ENCODE measurements around the gene INSL6. TPM values are rescaled to one million over a fixed set of nuclear protein-coding genes. Genes with fewer than 3 reads are reported as not detected.

Gene INSL6, protein sequence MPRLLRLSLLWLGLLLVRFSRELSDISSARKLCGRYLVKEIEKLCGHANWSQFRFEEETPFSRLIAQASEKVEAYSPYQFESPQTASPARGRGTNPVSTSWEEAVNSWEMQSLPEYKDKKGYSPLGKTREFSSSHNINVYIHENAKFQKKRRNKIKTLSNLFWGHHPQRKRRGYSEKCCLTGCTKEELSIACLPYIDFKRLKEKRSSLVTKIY
- not detected for polyA plus RNA-seq (2013, experiment 1 of 2)
- not detected for polyA plus RNA-seq (2013, experiment 2 of 2)

DNA sequence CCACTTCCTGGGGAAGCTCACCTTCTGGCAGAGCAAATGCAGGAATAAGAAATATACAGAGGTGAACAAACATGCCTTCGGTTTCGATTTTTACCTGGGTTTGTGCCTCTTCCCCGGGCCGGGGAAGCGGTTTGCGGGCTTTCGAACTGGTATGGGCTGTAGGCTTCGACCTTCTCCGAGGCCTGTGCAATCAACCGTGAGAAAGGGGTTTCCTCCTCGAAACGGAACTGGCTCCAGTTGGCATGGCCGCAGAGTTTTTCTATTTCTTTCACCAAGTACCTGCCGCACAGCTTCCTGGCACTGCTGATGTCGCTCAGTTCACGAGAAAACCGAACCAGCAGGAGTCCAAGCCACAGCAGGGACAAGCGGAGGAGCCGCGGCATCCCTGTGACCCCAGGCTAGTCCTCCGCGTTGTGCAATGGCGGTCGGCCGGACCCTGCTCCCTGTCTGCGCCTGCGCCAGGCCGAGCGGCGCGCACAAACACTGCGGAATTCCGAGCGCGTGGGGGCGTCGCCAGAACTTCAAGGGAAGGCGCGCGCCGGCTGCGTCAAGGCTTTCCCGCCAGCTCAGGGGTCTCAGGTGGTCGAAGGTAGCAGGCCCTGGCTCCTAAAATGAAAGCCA lies at the start of gene INSL6:
INSL6 (minus strand) TSS at position 420 of the 621 bp plus-strand sequence; CDS start at position 383, 37 bp downstream.
- Histone ChIP-seq H3K79me1 (ENCODE audit: low read length) (no peaks in the 10 kb centered on the region), H3K4me2 (ENCODE audit: low read length) (no peak within 1 kb of the TSS), H3K4ac (ENCODE audit: low read depth, low read length) (no peak within 1 kb of the TSS), H3K23ac (ENCODE audit: low read length) (no peak within 1 kb of the TSS), H4K8ac (ENCODE audit: low read depth, low read length) (no peak within 1 kb of the TSS), H2BK120ac (ENCODE audit: low read depth, low read length) (no peak within 1 kb of the TSS), H3K4me1 (ENCODE audit: control insufficient read depth, low read depth, low read length) (no peaks in the 10 kb centered on the region), H3K27ac (ENCODE audit: low read depth, low read length) (no peak within 1 kb of the TSS), H3K36me3 (ENCODE audit: control insufficient read depth, insufficient read depth, low read length) (no peaks in the 10 kb centered on the region), H3K4me3 (ENCODE audit: low read length) (no peak within 1 kb of the TSS), H2AK5ac (ENCODE audit: low read length) (no peak within 1 kb of the TSS), H3K9ac (ENCODE audit: low read length) (no peak within 1 kb of the TSS), H2BK15ac (replicated peaks; ENCODE audit: low read depth) (no peak within 1 kb of the TSS), H2BK5ac (ENCODE audit: low read length) (no peak within 1 kb of the TSS), H3K79me2 (ENCODE audit: control insufficient read depth, insufficient read depth, low read length) (no peaks in the 10 kb centered on the region), H3K27me3 (ENCODE audit: insufficient read depth, low read length, poor library complexity) (no peaks in the 10 kb centered on the region), H3K18ac (ENCODE audit: low read length) (no peak within 1 kb of the TSS), H4K5ac (ENCODE audit: low read length) (no peak within 1 kb of the TSS), H3K56ac (ENCODE audit: low read length) (no peak within 1 kb of the TSS)
- DNase-seq: no peak
- WGBS (ENCODE audit: extremely low coverage, insufficient coverage, low lambda C conversion rate): no CpG with 5 or more reads among the region's 44 CpGs

DNA sequence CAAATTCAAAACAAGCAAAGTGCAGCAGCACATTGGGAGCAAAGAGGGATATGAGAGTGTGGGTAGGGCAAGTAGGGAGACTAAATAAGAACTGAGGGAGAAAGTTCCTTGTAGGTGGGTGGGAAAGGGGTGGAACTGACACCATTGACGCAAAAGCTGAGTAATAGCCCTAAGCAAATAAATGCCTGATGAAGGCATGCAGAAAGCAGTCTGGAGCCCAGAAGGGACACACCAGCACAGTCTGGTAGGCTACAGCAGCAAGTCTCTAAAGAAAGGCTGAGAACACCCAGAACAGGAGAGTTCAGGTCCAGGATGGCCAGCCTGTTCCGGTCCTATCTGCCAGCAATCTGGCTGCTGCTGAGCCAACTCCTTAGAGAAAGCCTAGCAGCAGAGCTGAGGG lies 45.8 kb upstream of the INSL6 start, which contains the start of gene INSL4:
INSL4 (plus strand) TSS at position 208 of the 400 bp plus-strand sequence; CDS start at position 313, 105 bp downstream.
- no peak within 1 kb of the TSS for H3K56ac ChIP-seq (ENCODE audit: low read length)
- no peak within 1 kb of the TSS for H3K4me3 ChIP-seq (ENCODE audit: low read length)
- H2BK15ac ChIP-seq (replicated peaks; ENCODE audit: low read depth): no peak within 1 kb of the TSS
- H3K4me2 ChIP-seq (ENCODE audit: low read length): no peak within 1 kb of the TSS
- no peak for DNase-seq
- H3K18ac ChIP-seq (ENCODE audit: low read length): no peak within 1 kb of the TSS
- H2AK5ac ChIP-seq (ENCODE audit: low read length): no peak within 1 kb of the TSS
- WGBS (ENCODE audit: extremely low coverage, insufficient coverage, low lambda C conversion rate): no CpG with 5 or more reads among the region's 2 CpGs
- H3K79me2 ChIP-seq (ENCODE audit: control insufficient read depth, insufficient read depth, low read length): no peaks in the 10 kb centered on the region
- no peak within 1 kb of the TSS for H3K27ac ChIP-seq (ENCODE audit: low read depth, low read length)
- H3K4me1 ChIP-seq (ENCODE audit: control insufficient read depth, low read depth, low read length): no peaks in the 10 kb centered on the region
- H2BK120ac ChIP-seq (ENCODE audit: low read depth, low read length): no peak within 1 kb of the TSS
- H3K9ac ChIP-seq (ENCODE audit: low read length): no peak within 1 kb of the TSS
- no peaks in the 10 kb centered on the region for H3K36me3 ChIP-seq (ENCODE audit: control insufficient read depth, insufficient read depth, low read length)
- no peak within 1 kb of the TSS for H2BK5ac ChIP-seq (ENCODE audit: low read length)
- no peaks in the 10 kb centered on the region for H3K27me3 ChIP-seq (ENCODE audit: insufficient read depth, low read length, poor library complexity)
- H4K8ac ChIP-seq (ENCODE audit: low read depth, low read length): no peak within 1 kb of the TSS
- no peak within 1 kb of the TSS for H4K5ac ChIP-seq (ENCODE audit: low read length)
- H3K4ac ChIP-seq (ENCODE audit: low read depth, low read length): no peak within 1 kb of the TSS
- no peak within 1 kb of the TSS for H3K23ac ChIP-seq (ENCODE audit: low read length)
- no peaks in the 10 kb centered on the region for H3K79me1 ChIP-seq (ENCODE audit: low read length)

DNA sequence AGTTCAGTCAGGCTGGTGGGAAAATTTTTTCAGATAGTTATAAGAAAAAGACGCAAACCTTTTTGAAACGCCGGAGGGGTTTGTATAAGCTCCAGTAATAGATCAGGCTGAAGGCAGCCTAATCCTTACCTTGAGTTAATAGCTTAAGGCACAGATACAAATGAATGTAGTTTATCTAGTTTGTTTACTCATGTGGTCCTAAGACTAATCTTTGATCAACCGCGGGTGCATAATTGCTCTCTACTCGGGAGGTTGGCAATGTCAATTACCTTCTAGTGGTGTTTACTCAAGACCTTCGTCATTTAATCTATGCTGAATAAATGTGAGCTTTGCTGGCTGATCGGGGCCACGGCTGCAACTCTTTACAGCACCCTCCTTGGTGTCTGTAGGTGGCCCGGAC lies 45.1 kb upstream of the INSL6 start:
- no CpG with 5 or more reads among the region's 10 CpGs for WGBS (ENCODE audit: extremely low coverage, insufficient coverage, low lambda C conversion rate)
- Histone ChIP-seq H3K27ac (ENCODE audit: low read depth, low read length) (no peak overlapping the region), H3K18ac (ENCODE audit: low read length) (no peak overlapping the region), H3K4ac (ENCODE audit: low read depth, low read length) (no peak overlapping the region), H3K79me2 (ENCODE audit: control insufficient read depth, insufficient read depth, low read length) (no peaks in the 10 kb centered on the region), H2AK5ac (ENCODE audit: low read length) (no peak overlapping the region), H2BK5ac (ENCODE audit: low read length) (no peak overlapping the region), H2BK15ac (replicated peaks; ENCODE audit: low read depth) (no peak overlapping the region), H3K27me3 (ENCODE audit: insufficient read depth, low read length, poor library complexity) (no peaks in the 10 kb centered on the region), H3K36me3 (ENCODE audit: control insufficient read depth, insufficient read depth, low read length) (no peaks in the 10 kb centered on the region), H3K9ac (ENCODE audit: low read length) (no peak overlapping the region), H3K4me2 (ENCODE audit: low read length) (no peak overlapping the region), H4K5ac (ENCODE audit: low read length) (no peak overlapping the region), H3K4me3 (ENCODE audit: low read length) (no peak overlapping the region), H3K79me1 (ENCODE audit: low read length) (no peaks in the 10 kb centered on the region), H2BK120ac (ENCODE audit: low read depth, low read length) (no peak overlapping the region), H4K8ac (ENCODE audit: low read depth, low read length) (no peak overlapping the region), H3K4me1 (ENCODE audit: control insufficient read depth, low read depth, low read length) (no peaks in the 10 kb centered on the region), H3K23ac (ENCODE audit: low read length) (no peak overlapping the region), H3K56ac (ENCODE audit: low read length) (no peak overlapping the region)
- peak; percentile 1 for DNase-seq

DNA sequence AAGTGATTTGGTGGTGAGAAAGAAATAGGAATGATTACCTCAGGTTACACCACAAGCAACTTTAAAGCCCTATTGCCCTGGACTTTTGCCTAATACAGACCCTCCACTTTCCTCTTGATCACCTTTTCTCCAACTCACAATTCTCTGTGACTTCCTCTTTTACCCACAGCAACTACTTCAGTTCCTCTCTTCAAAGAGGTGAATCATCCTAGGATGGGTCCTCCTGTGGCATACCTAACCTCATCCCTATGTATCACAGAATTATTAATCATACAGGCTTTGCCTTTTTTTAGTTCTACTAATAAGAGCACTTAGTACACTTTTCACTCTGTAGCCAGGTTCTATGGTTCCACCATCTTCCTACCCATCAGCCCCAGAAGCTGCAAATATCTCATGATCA lies 19.6 kb upstream of the INSL6 start:
- H3K79me2 ChIP-seq (ENCODE audit: control insufficient read depth, insufficient read depth, low read length): no peaks in the 10 kb centered on the region
- H2AK5ac ChIP-seq (ENCODE audit: low read length): no peak overlapping the region
- no peaks in the 10 kb centered on the region for H3K4me1 ChIP-seq (ENCODE audit: control insufficient read depth, low read depth, low read length)
- no peaks in the 10 kb centered on the region for H3K79me1 ChIP-seq (ENCODE audit: low read length)
- no peak overlapping the region for H2BK5ac ChIP-seq (ENCODE audit: low read length)
- H4K5ac ChIP-seq (ENCODE audit: low read length): no peak overlapping the region
- no peaks in the 10 kb centered on the region for H3K36me3 ChIP-seq (ENCODE audit: control insufficient read depth, insufficient read depth, low read length)
- no peak overlapping the region for H4K8ac ChIP-seq (ENCODE audit: low read depth, low read length)
- H3K56ac ChIP-seq (ENCODE audit: low read length): no peak overlapping the region
- no peak overlapping the region for H3K4me3 ChIP-seq (ENCODE audit: low read length)
- H3K23ac ChIP-seq (ENCODE audit: low read length): no peak overlapping the region
- no peak overlapping the region for H3K27ac ChIP-seq (ENCODE audit: low read depth, low read length)
- H2BK120ac ChIP-seq (ENCODE audit: low read depth, low read length): no peak overlapping the region
- H3K18ac ChIP-seq (ENCODE audit: low read length): no peak overlapping the region
- no peak for DNase-seq
- H3K9ac ChIP-seq (ENCODE audit: low read length): no peak overlapping the region
- no peaks in the 10 kb centered on the region for H3K27me3 ChIP-seq (ENCODE audit: insufficient read depth, low read length, poor library complexity)
- H3K4ac ChIP-seq (ENCODE audit: low read depth, low read length): no peak overlapping the region
- no peak overlapping the region for H3K4me2 ChIP-seq (ENCODE audit: low read length)
- no peak overlapping the region for H2BK15ac ChIP-seq (replicated peaks; ENCODE audit: low read depth)

DNA sequence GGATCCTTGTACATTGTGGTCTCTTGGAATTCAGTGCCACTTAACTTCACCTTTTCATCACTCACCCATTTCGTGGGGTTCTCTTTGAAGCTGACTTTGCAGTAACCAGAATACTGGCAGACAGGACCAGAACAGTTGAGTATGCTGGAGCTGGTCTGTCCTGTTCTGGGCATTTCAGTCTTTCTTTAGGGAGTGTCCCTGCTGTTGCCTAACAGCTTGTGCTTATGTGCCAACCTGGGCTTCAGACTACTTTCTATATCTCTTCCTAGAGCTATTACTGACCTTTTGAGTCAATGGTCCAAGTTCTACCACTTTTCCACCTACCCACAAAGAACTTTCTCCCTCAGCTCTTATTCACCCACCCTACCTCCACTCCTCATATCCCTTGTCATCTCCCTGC lies 10.0 kb upstream of the INSL6 start:
- Histone ChIP-seq H3K36me3 (ENCODE audit: control insufficient read depth, insufficient read depth, low read length) (no peaks in the 10 kb centered on the region), H2BK15ac (replicated peaks; ENCODE audit: low read depth) (no peak overlapping the region), H3K9ac (ENCODE audit: low read length) (no peak overlapping the region), H3K79me1 (ENCODE audit: low read length) (no peaks in the 10 kb centered on the region), H3K4me2 (ENCODE audit: low read length) (no peak overlapping the region), H3K27me3 (ENCODE audit: insufficient read depth, low read length, poor library complexity) (no peaks in the 10 kb centered on the region), H4K8ac (ENCODE audit: low read depth, low read length) (no peak overlapping the region), H3K56ac (ENCODE audit: low read length) (no peak overlapping the region), H3K4me3 (ENCODE audit: low read length) (no peak overlapping the region), H2AK5ac (ENCODE audit: low read length) (no peak overlapping the region), H2BK5ac (ENCODE audit: low read length) (no peak overlapping the region), H2BK120ac (ENCODE audit: low read depth, low read length) (no peak overlapping the region), H3K79me2 (ENCODE audit: control insufficient read depth, insufficient read depth, low read length) (no peaks in the 10 kb centered on the region), H3K27ac (ENCODE audit: low read depth, low read length) (no peak overlapping the region), H3K23ac (ENCODE audit: low read length) (no peak overlapping the region), H3K18ac (ENCODE audit: low read length) (no peak overlapping the region), H4K5ac (ENCODE audit: low read length) (no peak overlapping the region), H3K4ac (ENCODE audit: low read depth, low read length) (no peak overlapping the region), H3K4me1 (ENCODE audit: control insufficient read depth, low read depth, low read length) (no peaks in the 10 kb centered on the region)
- WGBS (ENCODE audit: extremely low coverage, insufficient coverage, low lambda C conversion rate): no CpG with 5 or more reads among the region's 1 CpG
- no peak for DNase-seq

DNA sequence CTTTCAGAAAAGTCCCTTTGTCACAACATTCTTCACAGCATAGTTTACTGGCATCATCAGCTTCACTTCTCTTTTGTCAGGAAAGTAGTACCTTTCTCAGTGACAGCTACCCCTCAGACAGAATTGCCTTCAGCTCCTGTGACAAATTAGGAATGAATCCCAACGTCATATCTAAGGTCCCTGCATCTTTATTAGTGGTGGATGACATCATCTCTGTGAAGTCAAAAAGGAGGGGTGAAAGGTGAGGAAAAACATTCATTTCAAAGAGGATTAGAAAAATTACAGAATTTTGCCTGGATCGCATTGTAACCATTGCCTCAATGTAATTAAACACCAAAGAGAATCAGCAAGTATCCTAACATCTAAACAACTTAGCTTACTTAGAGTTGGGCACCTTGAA lies 7.9 kb upstream of the INSL6 start:
- Histone ChIP-seq H2AK5ac (ENCODE audit: low read length) (no peak overlapping the region), H3K23ac (ENCODE audit: low read length) (no peak overlapping the region), H2BK5ac (ENCODE audit: low read length) (no peak overlapping the region)

More for the DNA sequence above, 7.9 kb upstream of the INSL6 start:
- Histone ChIP-seq H3K27me3 (ENCODE audit: insufficient read depth, low read length, poor library complexity) (no peaks in the 10 kb centered on the region), H3K4me2 (ENCODE audit: low read length) (no peak overlapping the region), H3K4me3 (ENCODE audit: low read length) (no peak overlapping the region), H3K56ac (ENCODE audit: low read length) (no peak overlapping the region), H4K5ac (ENCODE audit: low read length) (no peak overlapping the region), H3K36me3 (ENCODE audit: control insufficient read depth, insufficient read depth, low read length) (no peaks in the 10 kb centered on the region), H3K18ac (ENCODE audit: low read length) (no peak overlapping the region), H3K79me1 (ENCODE audit: low read length) (no peaks in the 10 kb centered on the region), H3K4me1 (ENCODE audit: control insufficient read depth, low read depth, low read length) (no peaks in the 10 kb centered on the region), H3K9ac (ENCODE audit: low read length) (no peak overlapping the region), H3K4ac (ENCODE audit: low read depth, low read length) (no peak overlapping the region), H4K8ac (ENCODE audit: low read depth, low read length) (no peak overlapping the region), H2BK15ac (replicated peaks; ENCODE audit: low read depth) (no peak overlapping the region), H2BK120ac (ENCODE audit: low read depth, low read length) (no peak overlapping the region), H3K27ac (ENCODE audit: low read depth, low read length) (no peak overlapping the region), H3K79me2 (ENCODE audit: control insufficient read depth, insufficient read depth, low read length) (no peaks in the 10 kb centered on the region)
- no CpG with 5 or more reads among the region's 2 CpGs for WGBS (ENCODE audit: extremely low coverage, insufficient coverage, low lambda C conversion rate)
- peak; percentile 2 for DNase-seq
